Measurements from ENCODE around the gene WNK1. TPM values are rescaled to one million over a fixed set of nuclear protein-coding genes. Genes with fewer than 3 reads are reported as not detected.
A peak's percentile ranks its signal among the peaks of the same experiment; 100 is the strongest.

WNK1 gene
- total RNA-seq, 4 donors from 2014 or later, result 153 to 220 (median 178) TPM

DNA sequence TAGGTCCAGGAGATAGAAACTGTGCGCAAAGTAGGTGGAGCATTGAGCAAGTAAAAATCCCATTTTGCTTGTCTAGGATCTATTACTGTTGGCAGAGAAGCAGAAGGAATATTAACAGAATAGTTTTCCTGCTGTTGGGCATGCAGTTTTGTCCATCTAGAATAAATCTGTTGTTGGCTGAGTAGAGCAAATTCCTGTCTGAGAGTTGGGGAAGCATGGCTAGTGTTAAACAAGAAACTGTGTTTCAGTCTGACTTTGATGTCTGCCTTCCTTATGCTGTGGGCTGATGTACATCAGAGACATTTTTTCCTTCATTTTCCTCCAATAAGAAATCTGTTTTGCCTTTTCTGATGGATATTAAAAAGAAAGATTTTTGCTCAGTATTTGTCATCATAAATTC, 99.0 kb downstream of the WNK1 start:
- H3K4me1 ChIP-seq, result peaks cover 0 to 52% (median 11%) of the 10 kb centered on the region in 4 donors
- no peaks in the 10 kb centered on the region for H3K9me3 ChIP-seq
- DNase-seq (ENCODE audit: low spot score in 2 of 2), result no peak
- H3K27ac ChIP-seq, result peak overlapping the region in 3 of 4 donors; percentile 6 to 59 (median 58)
- H3K27me3 ChIP-seq, result no peaks in the 10 kb centered on the region
- TF ChIP-seq CTCF (IDR thresholded peaks at IDR 0.05), result no peak
- TF ChIP-seq POLR2A (IDR thresholded peaks at IDR 0.05), result no peak
- no peak for TF ChIP-seq EP300 (IDR thresholded peaks at IDR 0.05)
- 73 to 74% methylated on average over 1 of the region's 1 CpG for WGBS, 2 donors
- H3K4me3 ChIP-seq, result peak overlapping the region in 1 of 4 donors; percentile 17
- H3K36me3 ChIP-seq, result no peaks in the 10 kb centered on the region

- H3K4me3 ChIP-seq, result peak overlapping the region in 1 of 4 donors; percentile 17
- WGBS, 2 donors, result 39 to 40% methylated on average over 3 of the region's 3 CpGs
- TF ChIP-seq POLR2A (IDR thresholded peaks at IDR 0.05) (no peak), EP300 (IDR thresholded peaks at IDR 0.05) (no peak), CTCF (IDR thresholded peaks at IDR 0.05) (no peak)
- peaks cover 0 to 57% (median 11%) of the 10 kb centered on the region in 4 donors for H3K4me1 ChIP-seq
- H3K36me3 ChIP-seq, result no peaks in the 10 kb centered on the region
- peak overlapping the region in 3 of 4 donors; percentile 6 to 59 (median 58) for H3K27ac ChIP-seq
- H3K9me3 ChIP-seq, result no peaks in the 10 kb centered on the region
- no peak for DNase-seq (ENCODE audit: low spot score in 2 of 2)
- no peaks in the 10 kb centered on the region for H3K27me3 ChIP-seq
Measured at GRCh38 chr12:851913-852312, 99.5 kb downstream of the WNK1 start.

- TF ChIP-seq CTCF (IDR thresholded peaks at IDR 0.05), result no peak
- no peak for TF ChIP-seq EP300 (IDR thresholded peaks at IDR 0.05)
- no peak for TF ChIP-seq POLR2A (IDR thresholded peaks at IDR 0.05)
Measured at GRCh38 chr12:852864-853263, 100.5 kb downstream of the WNK1 start.

GRCh38 chr12:857611-858010, 105.2 kb downstream of the WNK1 start:
- Histone ChIP-seq H3K4me3 (no peak overlapping the region), H3K9me3 (no peaks in the 10 kb centered on the region), H3K36me3 (peaks cover 0 to 38% (median 6%) of the 10 kb centered on the region in 3 donors), H3K27ac (peak overlapping the region in 1 of 4 donors; percentile 36), H3K4me1 (peaks cover 0 to 30% (median 1%) of the 10 kb centered on the region in 4 donors), H3K27me3 (no peaks in the 10 kb centered on the region)
- 69 to 77% methylated on average over 5 of the region's 5 CpGs for WGBS, 2 donors
- TF ChIP-seq CTCF (IDR thresholded peaks at IDR 0.05), result no peak
- TF ChIP-seq EP300 (IDR thresholded peaks at IDR 0.05), result no peak
- no peak for TF ChIP-seq POLR2A (IDR thresholded peaks at IDR 0.05)
- DNase-seq (ENCODE audit: low spot score in 2 of 2), result peak in 1 of 2 donors; percentile 33

More at GRCh38 chr12:852864-853263, 100.5 kb downstream of the WNK1 start:
- no peak overlapping the region for H3K4me3 ChIP-seq
- no peak for DNase-seq (ENCODE audit: low spot score in 2 of 2)
- peaks cover 0 to 63% (median 10%) of the 10 kb centered on the region in 4 donors for H3K4me1 ChIP-seq
- no peaks in the 10 kb centered on the region for H3K9me3 ChIP-seq
- no peaks in the 10 kb centered on the region for H3K27me3 ChIP-seq
- H3K36me3 ChIP-seq, result peaks cover 0 to 6% (median 0%) of the 10 kb centered on the region in 3 donors
- peak overlapping the region in 1 of 4 donors; percentile 37 for H3K27ac ChIP-seq

DNA sequence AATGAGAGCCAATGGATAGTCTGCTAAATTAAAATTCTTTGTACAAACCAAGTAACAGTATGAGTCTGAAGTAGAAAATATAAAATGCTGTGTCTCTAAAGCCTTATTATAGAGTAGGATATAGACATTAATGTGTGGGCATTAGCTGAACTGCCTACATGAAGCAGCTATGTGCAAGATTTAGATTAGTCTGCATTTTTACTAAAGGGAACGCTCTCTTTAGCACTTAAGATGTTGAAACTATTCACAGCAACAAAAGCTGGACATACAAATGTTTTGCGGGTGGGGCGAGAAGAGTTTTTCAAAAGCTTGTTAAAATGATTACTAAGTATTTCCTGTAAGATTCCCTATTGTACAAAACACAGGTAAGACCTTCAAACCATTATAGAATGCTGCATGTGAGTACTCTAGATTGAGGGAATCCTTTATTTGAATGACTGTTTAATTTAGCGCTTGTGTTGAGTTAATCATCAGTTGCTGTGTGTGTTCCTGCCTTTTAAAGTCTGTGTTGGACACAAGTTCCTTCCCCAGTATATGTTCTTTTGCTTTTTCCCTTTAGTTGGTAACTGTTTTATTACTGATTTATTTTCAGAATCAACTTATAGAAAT, 110.0 kb downstream of the WNK1 start:
- Histone ChIP-seq H3K27me3 (no peaks in the 10 kb centered on the region), H3K27ac (no peak overlapping the region), H3K9me3 (no peaks in the 10 kb centered on the region), H3K36me3 (peaks cover 0 to 83% (median 4%) of the 10 kb centered on the region in 3 donors), H3K4me3 (no peak overlapping the region), H3K4me1 (peaks cover 0 to 3% (median 0%) of the 10 kb centered on the region in 4 donors)
- no peak for TF ChIP-seq CTCF (IDR thresholded peaks at IDR 0.05)
- TF ChIP-seq EP300 (IDR thresholded peaks at IDR 0.05), result no peak
- no peak for TF ChIP-seq POLR2A (IDR thresholded peaks at IDR 0.05)
- DNase-seq (ENCODE audit: low spot score in 2 of 2), result no peak
- WGBS, 2 donors, result 75 to 76% methylated on average over 4 of the region's 4 CpGs
